Activated CD4-positive, CD25-positive, alpha-beta regulatory T cell treated with anti-CD3 and anti-CD28 coated beads, Interleukin-2, amount 50 U/mL, for 24 hours (primary cell): Measurements from ENCODE around the gene KIAA1755.

Source experiments
- ATAC-seq, 2 donors: fragments of 150-1000 bp; cut with Tn5 transposase; one replicate each; pipeline ENCODE4 v1.10.0; 2021; ENCODE audit warnings: mild to moderate bottlenecking in 1 of 2, moderate library complexity in 1 of 2

Gene KIAA1755

GRCh38 chr20:38260378-38261053 lies at the start of gene KIAA1755:
Gene KIAA1755 (minus strand): TSS chr20:38260735. CDS start chr20:38260500, 235 bp downstream.
- ATAC-seq, result no peak

- ATAC-seq, result no peak
Observed at GRCh38 chr20:38308447-38308846, 47.9 kb upstream of the KIAA1755 start.

- no peak for ATAC-seq
Observed at GRCh38 chr20:38308047-38308438, 47.5 kb upstream of the KIAA1755 start.

- ATAC-seq, result no peak
Observed at GRCh38 chr20:38307371-38308046, 47.0 kb upstream of the KIAA1755 start.

GRCh38 chr20:38306379-38306778 lies 45.8 kb upstream of the KIAA1755 start:
- no peak for ATAC-seq

GRCh38 chr20:38305541-38305940 lies 45.0 kb upstream of the KIAA1755 start:
- no peak for ATAC-seq

- no peak for ATAC-seq
Observed at GRCh38 chr20:38304845-38305447, 44.4 kb upstream of the KIAA1755 start.

- ATAC-seq, result no peak
Observed at GRCh38 chr20:38303908-38304379, 43.4 kb upstream of the KIAA1755 start, which contains the start of gene BPI. Gene BPI (plus strand): TSS chr20:38304156. CDS start chr20:38304224, 68 bp downstream.

- no peak for ATAC-seq
Observed at GRCh38 chr20:38302786-38303185, 42.3 kb upstream of the KIAA1755 start.

- ATAC-seq, result no peak
Observed at GRCh38 chr20:38301309-38301708, 40.8 kb upstream of the KIAA1755 start.

- ATAC-seq, result no peak
Observed at GRCh38 chr20:38300438-38300837, 39.9 kb upstream of the KIAA1755 start.

- ATAC-seq, result no peak
Observed at GRCh38 chr20:38299963-38300362, 39.4 kb upstream of the KIAA1755 start.

- ATAC-seq, result no peak
Observed at GRCh38 chr20:38298768-38299288, 38.3 kb upstream of the KIAA1755 start.

- ATAC-seq, result no peak
Observed at GRCh38 chr20:38297916-38298674, 37.6 kb upstream of the KIAA1755 start.

- ATAC-seq, result no peak
Observed at GRCh38 chr20:38296433-38296832, 35.9 kb upstream of the KIAA1755 start.

GRCh38 chr20:38295811-38296210 lies 35.3 kb upstream of the KIAA1755 start:
- no peak for ATAC-seq

GRCh38 chr20:38294076-38294591 lies 33.6 kb upstream of the KIAA1755 start:
- no peak for ATAC-seq

GRCh38 chr20:38293491-38294065 lies 33.0 kb upstream of the KIAA1755 start:
- no peak for ATAC-seq

- ATAC-seq, result no peak
Observed at GRCh38 chr20:38291966-38292365, 31.4 kb upstream of the KIAA1755 start.

- no peak for ATAC-seq
Observed at GRCh38 chr20:38290829-38291814, 30.6 kb upstream of the KIAA1755 start.
